Heart left ventricle (tissue), 16 donors: ENCODE data around the gene SH3RF3. TPM values are rescaled to one million over a fixed set of nuclear protein-coding genes. Genes with fewer than 3 reads are reported as not detected.
A peak's percentile ranks its signal among the peaks of the same experiment; 100 is the strongest.
"Not testable (repeated sequence)": the region's sequence is repeated elsewhere in the genome, so short reads cannot be mapped to it uniquely, and the experiment has no call there.

ENCODE experiments used
- ATAC-seq, 4 donors: fragments of 200-7000 bp; cut with Tn5 transposase; one replicate each; pipeline ENCODE4 v1.9.1; 2020 to 2022; ENCODE audit warnings: moderate library complexity in 4 of 4, mild to moderate bottlenecking in 3 of 4, moderate number of reproducible peaks in 1 of 4
- DNase-seq, 5 donors: peaks; one replicate each; pipeline ENCODE4 v3.0.0-alpha.2; 2020
- H3K27ac ChIP-seq, 12 donors: fragments of 200-600 bp; sonication (generic) in 4 of 12; one replicate each; pipeline versions ENCODE4 v1.5.0 to v1.8.0; 2016 to 2022; ENCODE audit warnings: mild to moderate bottlenecking in 2 of 12
- H3K27me3 ChIP-seq, 9 donors: fragments of 200-600 bp; sonication (generic) in 2 of 9; one replicate each; pipeline versions ENCODE4 v1.5.1 to v1.8.0; 2016 to 2022; ENCODE audit warnings: mild to moderate bottlenecking in 3 of 9
- H3K36me3 ChIP-seq, 9 donors: fragments of 200-600 bp; sonication (generic) in 2 of 9; one replicate each; pipeline versions ENCODE4 v1.5.0 to v1.8.0; 2018 to 2022; ENCODE audit warnings: mild to moderate bottlenecking in 2 of 9
- H3K4me1 ChIP-seq, 12 donors: fragments of 200-600 bp; sonication (generic) in 4 of 12; one replicate each; pipeline versions ENCODE4 v1.5.0 to v1.8.0; 2016 to 2022; ENCODE audit warnings: mild to moderate bottlenecking in 3 of 12
- H3K4me3 ChIP-seq, 12 donors: fragments of 200-600 bp; sonication (generic) in 4 of 12; one replicate each; pipeline versions ENCODE4 v1.5.0 to v1.8.0; 2017 to 2022; ENCODE audit warnings: mild to moderate bottlenecking in 9 of 12, moderate library complexity in 4 of 12
- H3K9me3 ChIP-seq, 12 donors: fragments of 200-600 bp; sonication (generic) in 4 of 12; one replicate each; pipeline versions ENCODE4 v1.5.0 to v1.8.0; 2016 to 2022; ENCODE audit warnings: mild to moderate bottlenecking in 1 of 12
- POLR2A ChIP-seq, 2 donors: fragments of 450-650 bp; IDR thresholded peaks; one replicate each; pipeline ENCODE4 v1.6.1; 2017; ENCODE audit warnings: antibody characterized with exemption in 2 of 2, mild to moderate bottlenecking in 2 of 2, moderate library complexity in 2 of 2
- whole genome bisulfite sequencing, 4 donors: extraction: QIAGEN DNeasy Blood & Tissue Kit in 2 of 4; methylation state at CpG; one replicate each; pipeline versions ENCODE4 v1.1.5 to v1.1.7; 2013 to 2018; 5-methylcytosine and 5-hydroxymethylcytosine counted together
- intact Hi-C, 10 donors: fragments of 100-400 bp; cut with DNase I; formaldehyde crosslinking; loops; one replicate each; pipeline versions ENCODE4 v1.11.1 to v1.14.2; 2022
- polyA plus RNA-seq, 2 donors: library from polyadenylated mRNA; stranded (reverse); fragments of 200-250 nt; gene quantifications; one replicate each; pipeline ENCODE4 v1.2.3, GENCODE V29; 2013
- total RNA-seq, 9 donors: library from RNA; depleted of rRNA in 2 of 9; stranded (reverse); fragments of >200 nt in 2 of 9; fragmentation: NEBNext Ultra II Directional in 3 of 9; extraction: Animal tissue kit (Norgen Biotek cat#: 25700) in 3 of 9; gene quantifications; one replicate each; pipeline versions ENCODE4 v1.1.0 to v1.2.4, GENCODE V29; 2016 to 2023
- TF ChIP-seq, protein P1 (sequence below), 12 donors: fragments of 200-600 bp; sonication (generic) in 4 of 12; IDR thresholded peaks; one replicate each; pipeline versions ENCODE4 v1.5.0 to v1.8.0; 2018 to 2022; ENCODE audit warnings: antibody characterized with exemption in 12 of 12, mild to moderate bottlenecking in 5 of 12
- donor health status: ischemic (EF 13 %, LVEDD 7.1; RV severe dilation, severe dysfunction).
- donor health status: healthy with polysubstance abuse.
- donor health status: DM: no; HTN: yes; CAD: no.
- donor health status: DM: no; HTN: no; CAD: no.
- donor health status: ischemic (EF 25% LVEDD 6.9; RV normal size, moderate dysfunction).
- donor health status: ischemic (EF 25% LVEDD 5.7; RV mildly dilated, moderate dysfunction).
- donor health status: healthy.
- donor health status: DM: yes; HTN: yes; CAD: no.
- donor health status: ischemic (EF 35%, LVEDD 5.7; RV mildly dilated, moderate dysfunction).
- donor health status: nonischemic (EF 11% LVEDD 7.7; RV severe dilation, severe dysfunction).
- donor health status: DM: yes; HTN: yes; CAD: no.
- donor health status: PGD.
- donor health status: ischemic (EF 29% LVEDD 5.4; RV normal size, mild dysfunction).
- donor health status: nonischemic (EF 23%, LVEDD 6.1; RV moderate dilation, normal function).

SH3RF3 gene
- total and polyA plus RNA-seq, 11 donors: 5.2 to 15.7 (median 7.9) TPM

DNA sequence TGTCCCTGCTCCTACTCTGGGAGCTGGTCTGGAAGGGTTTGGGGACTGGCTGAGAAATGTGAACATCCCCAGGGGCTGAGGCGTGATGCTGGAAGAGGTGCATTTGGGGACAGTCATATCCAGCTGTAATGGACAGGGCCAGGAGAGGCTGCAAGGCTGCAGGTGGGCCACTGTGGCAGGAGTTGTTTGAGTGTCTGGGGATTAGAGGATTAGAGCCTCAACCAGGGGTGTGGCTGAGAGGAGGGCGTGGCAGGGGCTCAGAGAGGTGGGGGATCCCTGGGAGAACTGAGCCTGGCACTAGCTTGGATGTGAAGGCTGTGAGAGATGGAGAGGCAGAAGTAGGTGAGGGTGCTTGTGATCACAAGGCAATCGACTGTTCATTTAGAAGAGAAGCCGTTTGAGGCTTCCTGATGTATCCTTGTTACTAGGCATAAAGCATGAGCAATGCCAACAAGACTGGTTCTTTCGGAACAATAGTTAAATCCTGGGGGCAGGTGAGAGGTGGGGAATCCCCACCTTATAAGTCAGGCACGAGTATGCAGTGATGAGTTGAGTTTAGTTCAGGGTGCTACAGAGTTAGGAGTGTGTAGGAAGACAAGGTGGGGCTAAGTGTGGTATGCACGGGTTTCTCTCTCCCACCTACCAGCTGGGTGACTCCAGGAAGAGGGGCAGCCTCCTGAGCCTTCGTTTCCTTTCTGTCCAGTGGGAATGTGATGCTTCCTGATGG lies 31.9 kb downstream of the SH3RF3 start:
- Histone ChIP-seq H3K4me3 (no peak overlapping the region), H3K9me3 (peaks cover 0 to 5% (median 0%) of the 10 kb centered on the region in 12 donors), H3K4me1 (peaks cover 0 to 40% (median 25%) of the 10 kb centered on the region in 12 donors), H3K27me3 (no peaks in the 10 kb centered on the region), H3K27ac (no peak overlapping the region), H3K36me3 (no peaks in the 10 kb centered on the region)
- DNase-seq (no peak), ATAC-seq (no peak)
- no peak for TF ChIP-seq POLR2A (IDR thresholded peaks at IDR 0.05)
- TF ChIP-seq, protein P1, sequence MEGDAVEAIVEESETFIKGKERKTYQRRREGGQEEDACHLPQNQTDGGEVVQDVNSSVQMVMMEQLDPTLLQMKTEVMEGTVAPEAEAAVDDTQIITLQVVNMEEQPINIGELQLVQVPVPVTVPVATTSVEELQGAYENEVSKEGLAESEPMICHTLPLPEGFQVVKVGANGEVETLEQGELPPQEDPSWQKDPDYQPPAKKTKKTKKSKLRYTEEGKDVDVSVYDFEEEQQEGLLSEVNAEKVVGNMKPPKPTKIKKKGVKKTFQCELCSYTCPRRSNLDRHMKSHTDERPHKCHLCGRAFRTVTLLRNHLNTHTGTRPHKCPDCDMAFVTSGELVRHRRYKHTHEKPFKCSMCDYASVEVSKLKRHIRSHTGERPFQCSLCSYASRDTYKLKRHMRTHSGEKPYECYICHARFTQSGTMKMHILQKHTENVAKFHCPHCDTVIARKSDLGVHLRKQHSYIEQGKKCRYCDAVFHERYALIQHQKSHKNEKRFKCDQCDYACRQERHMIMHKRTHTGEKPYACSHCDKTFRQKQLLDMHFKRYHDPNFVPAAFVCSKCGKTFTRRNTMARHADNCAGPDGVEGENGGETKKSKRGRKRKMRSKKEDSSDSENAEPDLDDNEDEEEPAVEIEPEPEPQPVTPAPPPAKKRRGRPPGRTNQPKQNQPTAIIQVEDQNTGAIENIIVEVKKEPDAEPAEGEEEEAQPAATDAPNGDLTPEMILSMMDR (IDR thresholded peaks at IDR 0.05): no peak
- 76 to 82% (median 80%) methylated on average over 8 of the region's 8 CpGs for WGBS, 4 donors
- intact Hi-C loops: loop anchor here in 1 of 10 donors (5.0 kb wide), 1 partner anchor 34 kb away; the partner anchor contains the start of gene SH3RF3

- H3K4me3 ChIP-seq, ATAC-seq: not testable (repeated sequence)
Observed at GRCh38 chr2:109162367-109162766, 33.4 kb downstream of the SH3RF3 start.

DNA sequence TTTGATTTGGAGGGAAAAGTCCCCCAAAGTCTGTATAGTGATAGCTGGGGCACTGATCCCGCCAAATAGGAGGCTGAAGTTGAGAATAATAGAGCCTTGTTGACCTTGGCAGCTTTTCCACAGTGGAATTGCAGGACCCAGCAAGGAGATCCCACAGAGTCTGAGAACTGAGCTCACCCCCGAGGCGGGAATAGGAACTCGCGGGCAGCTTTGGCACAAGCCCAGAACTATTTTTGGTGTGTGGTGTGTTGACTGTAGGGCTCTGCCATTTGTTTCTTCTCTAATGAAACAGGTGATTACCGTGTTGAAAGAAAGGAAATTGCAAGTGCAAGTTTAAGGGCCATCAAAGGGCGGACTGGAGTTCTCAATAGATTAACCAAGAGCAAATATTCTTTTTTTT lies 34.0 kb downstream of the SH3RF3 start:
- Histone ChIP-seq H3K9me3 (peaks cover 0 to 5% (median 0%) of the 10 kb centered on the region in 12 donors), H3K4me3 (no peak overlapping the region), H3K27me3 (no peaks in the 10 kb centered on the region), H3K4me1 (peaks cover 0 to 41% (median 24%) of the 10 kb centered on the region in 12 donors), H3K27ac (peak overlapping the region in 1 of 12 donors; percentile 36), H3K36me3 (no peaks in the 10 kb centered on the region)
- intact Hi-C loops: loop anchor here in 1 of 10 donors (5.0 kb wide), 1 partner anchor 36 kb away; the partner anchor contains the start of gene SH3RF3
- 16 to 32% (median 20%) methylated on average over 7 of the region's 7 CpGs for WGBS, 4 donors
- DNase-seq (peak in 4 of 5 donors; percentile 75 to 83 (median 79)), ATAC-seq (peak; percentile 65 to 87 (median 84))
- TF ChIP-seq POLR2A (IDR thresholded peaks at IDR 0.05): no peak
- TF ChIP-seq, protein P1 (IDR thresholded peaks at IDR 0.05): peak in 4 of 12 donors; percentile 9 to 20 (median 14)

More at GRCh38 chr2:109162367-109162766, 33.4 kb downstream of the SH3RF3 start:
- H3K27me3 ChIP-seq, H3K36me3 ChIP-seq, H3K9me3 ChIP-seq, DNase-seq: not testable (repeated sequence)
- intact Hi-C loops: loop anchor here in 1 of 10 donors (5.0 kb wide), 1 partner anchor 35 kb away; the partner anchor contains the start of gene SH3RF3
- Histone ChIP-seq H3K27ac (peak overlapping the region in 1 of 12 donors; percentile 36), H3K4me1 (peaks cover 0 to 41% (median 24%) of the 10 kb centered on the region in 12 donors)
- WGBS, 4 donors: 80 to 100% (median 96%) methylated on average over 2 of the region's 2 CpGs

DNA sequence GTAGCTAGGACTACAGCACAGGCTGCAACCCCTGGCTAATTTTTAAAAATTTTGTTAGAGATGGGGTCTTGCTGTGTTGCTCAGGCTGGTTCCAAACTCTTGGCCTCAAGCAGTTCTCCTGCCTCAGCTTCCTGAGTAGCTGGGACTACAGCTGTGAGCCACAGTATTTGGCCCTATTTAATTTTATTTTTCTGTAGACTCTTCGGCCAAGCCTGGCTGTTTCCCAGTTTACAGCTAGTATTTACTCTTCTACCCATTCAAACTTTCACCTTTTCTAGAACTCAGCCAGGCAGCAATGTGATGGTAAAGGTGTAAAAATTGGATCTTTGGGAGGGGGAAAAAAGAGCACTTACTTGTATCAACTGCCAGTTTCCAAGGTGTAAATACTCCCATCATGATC lies 35.3 kb downstream of the SH3RF3 start:
- DNase-seq: no peak
- Histone ChIP-seq H3K9me3 (peaks cover 0 to 10% (median 0%) of the 10 kb centered on the region in 12 donors), H3K36me3 (no peaks in the 10 kb centered on the region), H3K4me3 (no peak overlapping the region), H3K27ac (peak overlapping the region in 6 of 12 donors; percentile 0 to 26 (median 16)), H3K4me1 (peaks cover 0 to 41% (median 24%) of the 10 kb centered on the region in 12 donors), H3K27me3 (no peaks in the 10 kb centered on the region)
- no peak for ATAC-seq
- WGBS, 4 donors: 64 to 78% (median 66%) methylated on average over 1 of the region's 1 CpG
- intact Hi-C loops: loop anchor here in 2 of 10 donors (2.0 to 5.0 kb wide), 2 partner anchors 34 to 37 kb away; partner anchors contain the start of gene SH3RF3 (in 1 of the 2)
- TF ChIP-seq, protein P1 (IDR thresholded peaks at IDR 0.05): no peak
- TF ChIP-seq POLR2A (IDR thresholded peaks at IDR 0.05): no peak
